Measurements from ENCODE around the gene ZNF581.

DNA sequence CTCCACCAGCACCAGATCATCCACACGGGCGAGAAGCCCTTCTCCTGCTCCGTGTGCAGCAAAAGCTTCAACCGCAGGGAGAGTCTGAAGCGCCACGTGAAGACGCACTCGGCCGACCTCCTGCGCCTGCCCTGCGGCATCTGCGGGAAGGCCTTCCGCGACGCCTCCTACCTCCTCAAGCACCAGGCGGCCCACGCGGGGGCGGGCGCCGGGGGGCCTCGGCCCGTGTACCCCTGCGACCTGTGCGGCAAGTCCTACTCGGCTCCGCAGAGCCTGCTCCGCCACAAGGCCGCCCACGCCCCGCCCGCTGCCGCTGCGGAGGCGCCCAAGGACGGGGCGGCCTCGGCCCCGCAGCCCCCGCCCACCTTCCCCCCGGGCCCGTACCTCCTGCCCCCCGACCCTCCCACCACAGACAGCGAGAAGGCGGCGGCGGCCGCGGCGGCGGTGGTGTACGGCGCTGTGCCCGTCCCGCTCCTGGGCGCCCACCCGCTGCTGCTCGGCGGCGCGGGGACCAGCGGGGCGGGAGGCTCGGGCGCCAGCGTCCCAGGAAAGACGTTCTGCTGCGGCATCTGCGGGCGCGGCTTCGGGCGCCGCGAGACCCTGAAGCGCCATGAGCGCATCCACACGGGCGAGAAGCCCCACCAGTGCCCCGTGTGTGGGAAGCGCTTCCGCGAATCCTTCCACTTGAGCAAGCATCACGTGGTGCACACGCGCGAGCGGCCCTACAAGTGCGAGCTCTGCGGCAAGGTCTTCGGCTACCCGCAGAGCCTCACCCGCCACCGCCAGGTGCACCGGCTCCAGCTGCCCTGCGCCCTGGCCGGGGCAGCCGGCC is 28.5 kb upstream of the ZNF581 start:
- TF ChIP-seq, protein P1, sequence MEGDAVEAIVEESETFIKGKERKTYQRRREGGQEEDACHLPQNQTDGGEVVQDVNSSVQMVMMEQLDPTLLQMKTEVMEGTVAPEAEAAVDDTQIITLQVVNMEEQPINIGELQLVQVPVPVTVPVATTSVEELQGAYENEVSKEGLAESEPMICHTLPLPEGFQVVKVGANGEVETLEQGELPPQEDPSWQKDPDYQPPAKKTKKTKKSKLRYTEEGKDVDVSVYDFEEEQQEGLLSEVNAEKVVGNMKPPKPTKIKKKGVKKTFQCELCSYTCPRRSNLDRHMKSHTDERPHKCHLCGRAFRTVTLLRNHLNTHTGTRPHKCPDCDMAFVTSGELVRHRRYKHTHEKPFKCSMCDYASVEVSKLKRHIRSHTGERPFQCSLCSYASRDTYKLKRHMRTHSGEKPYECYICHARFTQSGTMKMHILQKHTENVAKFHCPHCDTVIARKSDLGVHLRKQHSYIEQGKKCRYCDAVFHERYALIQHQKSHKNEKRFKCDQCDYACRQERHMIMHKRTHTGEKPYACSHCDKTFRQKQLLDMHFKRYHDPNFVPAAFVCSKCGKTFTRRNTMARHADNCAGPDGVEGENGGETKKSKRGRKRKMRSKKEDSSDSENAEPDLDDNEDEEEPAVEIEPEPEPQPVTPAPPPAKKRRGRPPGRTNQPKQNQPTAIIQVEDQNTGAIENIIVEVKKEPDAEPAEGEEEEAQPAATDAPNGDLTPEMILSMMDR (IDR thresholded peaks at IDR 0.05; ENCODE audit: low read depth, low read length, missing input control), result no peak
- TF ChIP-seq EGR1 (IDR thresholded peaks at IDR 0.05; ENCODE audit: low read depth in 2 of 2) (no peak), RAD21 (IDR thresholded peaks at IDR 0.05) (no peak), NR2F2 (IDR thresholded peaks at IDR 0.05) (no peak), FOXA1 (IDR thresholded peaks at IDR 0.05) (no peak), YY1 (IDR thresholded peaks at IDR 0.05) (no peak), JUND (IDR thresholded peaks at IDR 0.05) (no peak), GABPA (IDR thresholded peaks at IDR 0.05 in 1 of 2, conservative IDR thresholded peaks at IDR 0.05 in 1 of 2) (no peak), TAF1 (conservative IDR thresholded peaks at IDR 0.05) (no peak)
- TF ChIP-seq, protein P2, sequence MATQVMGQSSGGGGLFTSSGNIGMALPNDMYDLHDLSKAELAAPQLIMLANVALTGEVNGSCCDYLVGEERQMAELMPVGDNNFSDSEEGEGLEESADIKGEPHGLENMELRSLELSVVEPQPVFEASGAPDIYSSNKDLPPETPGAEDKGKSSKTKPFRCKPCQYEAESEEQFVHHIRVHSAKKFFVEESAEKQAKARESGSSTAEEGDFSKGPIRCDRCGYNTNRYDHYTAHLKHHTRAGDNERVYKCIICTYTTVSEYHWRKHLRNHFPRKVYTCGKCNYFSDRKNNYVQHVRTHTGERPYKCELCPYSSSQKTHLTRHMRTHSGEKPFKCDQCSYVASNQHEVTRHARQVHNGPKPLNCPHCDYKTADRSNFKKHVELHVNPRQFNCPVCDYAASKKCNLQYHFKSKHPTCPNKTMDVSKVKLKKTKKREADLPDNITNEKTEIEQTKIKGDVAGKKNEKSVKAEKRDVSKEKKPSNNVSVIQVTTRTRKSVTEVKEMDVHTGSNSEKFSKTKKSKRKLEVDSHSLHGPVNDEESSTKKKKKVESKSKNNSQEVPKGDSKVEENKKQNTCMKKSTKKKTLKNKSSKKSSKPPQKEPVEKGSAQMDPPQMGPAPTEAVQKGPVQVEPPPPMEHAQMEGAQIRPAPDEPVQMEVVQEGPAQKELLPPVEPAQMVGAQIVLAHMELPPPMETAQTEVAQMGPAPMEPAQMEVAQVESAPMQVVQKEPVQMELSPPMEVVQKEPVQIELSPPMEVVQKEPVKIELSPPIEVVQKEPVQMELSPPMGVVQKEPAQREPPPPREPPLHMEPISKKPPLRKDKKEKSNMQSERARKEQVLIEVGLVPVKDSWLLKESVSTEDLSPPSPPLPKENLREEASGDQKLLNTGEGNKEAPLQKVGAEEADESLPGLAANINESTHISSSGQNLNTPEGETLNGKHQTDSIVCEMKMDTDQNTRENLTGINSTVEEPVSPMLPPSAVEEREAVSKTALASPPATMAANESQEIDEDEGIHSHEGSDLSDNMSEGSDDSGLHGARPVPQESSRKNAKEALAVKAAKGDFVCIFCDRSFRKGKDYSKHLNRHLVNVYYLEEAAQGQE (IDR thresholded peaks at IDR 0.05), result no peak
- TF ChIP-seq, protein P3, sequence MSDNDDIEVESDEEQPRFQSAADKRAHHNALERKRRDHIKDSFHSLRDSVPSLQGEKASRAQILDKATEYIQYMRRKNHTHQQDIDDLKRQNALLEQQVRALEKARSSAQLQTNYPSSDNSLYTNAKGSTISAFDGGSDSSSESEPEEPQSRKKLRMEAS (IDR thresholded peaks at IDR 0.05), result no peak
- TF ChIP-seq, protein P4, sequence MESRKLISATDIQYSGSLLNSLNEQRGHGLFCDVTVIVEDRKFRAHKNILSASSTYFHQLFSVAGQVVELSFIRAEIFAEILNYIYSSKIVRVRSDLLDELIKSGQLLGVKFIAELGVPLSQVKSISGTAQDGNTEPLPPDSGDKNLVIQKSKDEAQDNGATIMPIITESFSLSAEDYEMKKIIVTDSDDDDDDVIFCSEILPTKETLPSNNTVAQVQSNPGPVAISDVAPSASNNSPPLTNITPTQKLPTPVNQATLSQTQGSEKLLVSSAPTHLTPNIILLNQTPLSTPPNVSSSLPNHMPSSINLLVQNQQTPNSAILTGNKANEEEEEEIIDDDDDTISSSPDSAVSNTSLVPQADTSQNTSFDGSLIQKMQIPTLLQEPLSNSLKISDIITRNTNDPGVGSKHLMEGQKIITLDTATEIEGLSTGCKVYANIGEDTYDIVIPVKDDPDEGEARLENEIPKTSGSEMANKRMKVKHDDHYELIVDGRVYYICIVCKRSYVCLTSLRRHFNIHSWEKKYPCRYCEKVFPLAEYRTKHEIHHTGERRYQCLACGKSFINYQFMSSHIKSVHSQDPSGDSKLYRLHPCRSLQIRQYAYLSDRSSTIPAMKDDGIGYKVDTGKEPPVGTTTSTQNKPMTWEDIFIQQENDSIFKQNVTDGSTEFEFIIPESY (IDR thresholded peaks at IDR 0.05), result no peak
- TF ChIP-seq, protein P5, sequence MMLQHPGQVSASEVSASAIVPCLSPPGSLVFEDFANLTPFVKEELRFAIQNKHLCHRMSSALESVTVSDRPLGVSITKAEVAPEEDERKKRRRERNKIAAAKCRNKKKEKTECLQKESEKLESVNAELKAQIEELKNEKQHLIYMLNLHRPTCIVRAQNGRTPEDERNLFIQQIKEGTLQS (IDR thresholded peaks at IDR 0.05), result no peak

Data from liver (tissue), 3 donors.